ENCODE measurements around the gene BCAS3.

BCAS3 gene

GRCh38 chr17:60989379-60989778 lies 311.7 kb downstream of the BCAS3 start:
- ChIA-PET CTCF (no interaction called here), POLR2A (no interaction called here)
- no peak for TF ChIP-seq PKNOX1 (IDR thresholded peaks at IDR 0.05)
- TF ChIP-seq ARNT (IDR thresholded peaks at IDR 0.05) = no peak
- TF ChIP-seq ZNF384 (IDR thresholded peaks at IDR 0.05) = no peak
- TF ChIP-seq SP1 (IDR thresholded peaks at IDR 0.05) = no peak
- TF ChIP-seq BHLHE40 (IDR thresholded peaks at IDR 0.05; ENCODE audit: borderline replicate concordance) = no peak
- no peak for TF ChIP-seq L3MBTL2 (conservative IDR thresholded peaks at IDR 0.05)
- TF ChIP-seq CTBP1 (IDR thresholded peaks at IDR 0.05; ENCODE audit: borderline replicate concordance) = no peak
- no peak for TF ChIP-seq LEF1 (IDR thresholded peaks at IDR 0.05; ENCODE audit: borderline replicate concordance)
- TF ChIP-seq FOXK2 (IDR thresholded peaks at IDR 0.05) = no peak
- no peak for TF ChIP-seq FOXA1 (IDR thresholded peaks at IDR 0.05)
- no peak for TF ChIP-seq SUZ12 (IDR thresholded peaks at IDR 0.05)
- no peak for TF ChIP-seq NFRKB (IDR thresholded peaks at IDR 0.05)
- no peak for TF ChIP-seq HDGF (IDR thresholded peaks at IDR 0.05; ENCODE audit: borderline replicate concordance)
- TF ChIP-seq FOXM1 (IDR thresholded peaks at IDR 0.05; ENCODE audit: borderline replicate concordance) = no peak
- no peak for TF ChIP-seq TARDBP (IDR thresholded peaks at IDR 0.05)
- DNase-seq (ENCODE audit: extremely low spot score) = no peak

- ChIA-PET POLR2A (no interaction called here), CTCF (no interaction called here)
- TF ChIP-seq TARDBP (IDR thresholded peaks at IDR 0.05) = no peak
- DNase-seq (ENCODE audit: extremely low spot score) = no peak
Observed at GRCh38 chr17:60989846-60990245, 312.2 kb downstream of the BCAS3 start.

GRCh38 chr17:60993497-60993896 lies 315.8 kb downstream of the BCAS3 start:
- ChIA-PET POLR2A (no interaction called here), CTCF (no interaction called here)
- no peak for DNase-seq (ENCODE audit: extremely low spot score)
- TF ChIP-seq TARDBP (IDR thresholded peaks at IDR 0.05) = no peak
- no peak for TF ChIP-seq SUZ12 (IDR thresholded peaks at IDR 0.05)
- no peak for TF ChIP-seq PKNOX1 (IDR thresholded peaks at IDR 0.05)
- no peak for TF ChIP-seq SP1 (IDR thresholded peaks at IDR 0.05)
- TF ChIP-seq LEF1 (IDR thresholded peaks at IDR 0.05; ENCODE audit: borderline replicate concordance) = no peak
- TF ChIP-seq BHLHE40 (IDR thresholded peaks at IDR 0.05; ENCODE audit: borderline replicate concordance) = no peak
- no peak for TF ChIP-seq FOXA1 (IDR thresholded peaks at IDR 0.05)
- no peak for TF ChIP-seq FOXK2 (IDR thresholded peaks at IDR 0.05)
- TF ChIP-seq NFRKB (IDR thresholded peaks at IDR 0.05) = no peak
- no peak for TF ChIP-seq ARNT (IDR thresholded peaks at IDR 0.05)
- TF ChIP-seq L3MBTL2 (conservative IDR thresholded peaks at IDR 0.05) = no peak
- TF ChIP-seq ELF4 (IDR thresholded peaks at IDR 0.05) = no peak
- no peak for TF ChIP-seq CTBP1 (IDR thresholded peaks at IDR 0.05; ENCODE audit: borderline replicate concordance)
- no peak for TF ChIP-seq FOXM1 (IDR thresholded peaks at IDR 0.05; ENCODE audit: borderline replicate concordance)
- no peak for TF ChIP-seq ZNF384 (IDR thresholded peaks at IDR 0.05)
- TF ChIP-seq HDGF (IDR thresholded peaks at IDR 0.05; ENCODE audit: borderline replicate concordance) = no peak

- ChIA-PET POLR2A (no interaction called here), CTCF (no interaction called here)
- TF ChIP-seq LEF1 (IDR thresholded peaks at IDR 0.05; ENCODE audit: borderline replicate concordance) = no peak
- TF ChIP-seq ARNT (IDR thresholded peaks at IDR 0.05) = no peak
- TF ChIP-seq CTBP1 (IDR thresholded peaks at IDR 0.05; ENCODE audit: borderline replicate concordance) = no peak
- no peak for TF ChIP-seq L3MBTL2 (conservative IDR thresholded peaks at IDR 0.05)
- no peak for TF ChIP-seq BHLHE40 (IDR thresholded peaks at IDR 0.05; ENCODE audit: borderline replicate concordance)
- TF ChIP-seq SUZ12 (IDR thresholded peaks at IDR 0.05) = no peak
- no peak for TF ChIP-seq FOXA1 (IDR thresholded peaks at IDR 0.05)
Observed at GRCh38 chr17:60995680-60996079, 318.0 kb downstream of the BCAS3 start.

GRCh38 chr17:61000911-61001310 lies 323.3 kb downstream of the BCAS3 start:
- CTCF ChIA-PET = interaction anchor here (0.5 to 1.0 kb wide), 4 partner anchors 182 to 407 kb away, joined by 3 to 4 read pairs (median 3); no protein-coding TSS in a partner anchor
- no peak for TF ChIP-seq PKNOX1 (IDR thresholded peaks at IDR 0.05)
- no peak for TF ChIP-seq SUZ12 (IDR thresholded peaks at IDR 0.05)
- TF ChIP-seq FOXK2 (IDR thresholded peaks at IDR 0.05) = no peak
- no peak for TF ChIP-seq ELF4 (IDR thresholded peaks at IDR 0.05)
- no peak for TF ChIP-seq BHLHE40 (IDR thresholded peaks at IDR 0.05; ENCODE audit: borderline replicate concordance)
- no peak for TF ChIP-seq TARDBP (IDR thresholded peaks at IDR 0.05)
- no peak for TF ChIP-seq ZNF384 (IDR thresholded peaks at IDR 0.05)
- TF ChIP-seq HDGF (IDR thresholded peaks at IDR 0.05; ENCODE audit: borderline replicate concordance) = no peak
- no peak for TF ChIP-seq L3MBTL2 (conservative IDR thresholded peaks at IDR 0.05)
- no peak for TF ChIP-seq LEF1 (IDR thresholded peaks at IDR 0.05; ENCODE audit: borderline replicate concordance)
- TF ChIP-seq CTBP1 (IDR thresholded peaks at IDR 0.05; ENCODE audit: borderline replicate concordance) = no peak
- no peak for TF ChIP-seq SP1 (IDR thresholded peaks at IDR 0.05)
- TF ChIP-seq NFRKB (IDR thresholded peaks at IDR 0.05) = no peak
- no peak for TF ChIP-seq FOXA1 (IDR thresholded peaks at IDR 0.05)
- no peak for TF ChIP-seq ARNT (IDR thresholded peaks at IDR 0.05)
- POLR2A ChIA-PET = no interaction called here
- DNase-seq (ENCODE audit: extremely low spot score) = no peak

More at GRCh38 chr17:60995680-60996079, 318.0 kb downstream of the BCAS3 start:
- no peak for DNase-seq (ENCODE audit: extremely low spot score)

- TF ChIP-seq FOXA1 (IDR thresholded peaks at IDR 0.05) = no peak
- no peak for TF ChIP-seq FOXK2 (IDR thresholded peaks at IDR 0.05)
- TF ChIP-seq LEF1 (IDR thresholded peaks at IDR 0.05; ENCODE audit: borderline replicate concordance) = no peak
- no peak for TF ChIP-seq BHLHE40 (IDR thresholded peaks at IDR 0.05; ENCODE audit: borderline replicate concordance)
- no peak for TF ChIP-seq SP1 (IDR thresholded peaks at IDR 0.05)
- TF ChIP-seq NFRKB (IDR thresholded peaks at IDR 0.05) = no peak
- no peak for TF ChIP-seq ARNT (IDR thresholded peaks at IDR 0.05)
- TF ChIP-seq CTBP1 (IDR thresholded peaks at IDR 0.05; ENCODE audit: borderline replicate concordance) = no peak
- no peak for TF ChIP-seq L3MBTL2 (conservative IDR thresholded peaks at IDR 0.05)
- no peak for TF ChIP-seq TARDBP (IDR thresholded peaks at IDR 0.05)
- TF ChIP-seq SUZ12 (IDR thresholded peaks at IDR 0.05) = no peak
- no peak for TF ChIP-seq HDGF (IDR thresholded peaks at IDR 0.05; ENCODE audit: borderline replicate concordance)
- no peak for TF ChIP-seq ZNF384 (IDR thresholded peaks at IDR 0.05)
- no peak for TF ChIP-seq FOXM1 (IDR thresholded peaks at IDR 0.05; ENCODE audit: borderline replicate concordance)
- no peak for TF ChIP-seq ELF4 (IDR thresholded peaks at IDR 0.05)
- CTCF ChIA-PET = no interaction called here
- DNase-seq (ENCODE audit: extremely low spot score) = peak; percentile 18
- POLR2A ChIA-PET = no interaction called here
Observed at GRCh38 chr17:61002316-61002736, 324.7 kb downstream of the BCAS3 start.
